Epithelial cell of esophagus (primary cell): ENCODE measurements around the gene ZSWIM8.

Experiments used
- DNase-seq: peaks from one replicate; pipeline ENCODE4 v3.0.0; 2010; ENCODE audit warnings: low read depth
- H3K4me3 ChIP-seq: 2 replicates; pipeline ENCODE4 v1.5.1; 2011; ENCODE audit warnings: mild to moderate bottlenecking, low read length, control low read depth
- CTCF ChIP-seq: IDR thresholded peaks from 2 replicates; pipeline ENCODE4 v1.5.1; 2011; ENCODE audit warnings: low read depth, mild to moderate bottlenecking, low read length, control low read depth, inconsistent platforms; ENCODE audit not compliant: insufficient read depth; ENCODE audit errors: missing control alignments

The ZSWIM8 gene

GRCh38 chr10:73810735-73811465, 25.5 kb downstream of the ZSWIM8 start:
- no peak for TF ChIP-seq CTCF
- DNase-seq, result peak; percentile 35
- H3K4me3 ChIP-seq, result peak overlapping the region; percentile 60

GRCh38 chr10:73812657-73813056, 27.3 kb downstream of the ZSWIM8 start:
- no peak for TF ChIP-seq CTCF
- H3K4me3 ChIP-seq, result no peak overlapping the region

GRCh38 chr10:73813333-73813732, 27.9 kb downstream of the ZSWIM8 start:
- no peak for TF ChIP-seq CTCF
- no peak overlapping the region for H3K4me3 ChIP-seq

More at GRCh38 chr10:73812657-73813056, 27.3 kb downstream of the ZSWIM8 start:
- DNase-seq, result no peak

GRCh38 chr10:73814276-73814895, 29.0 kb downstream of the ZSWIM8 start:
- no peak for TF ChIP-seq CTCF
- no peak for DNase-seq
- H3K4me3 ChIP-seq, result no peak overlapping the region

More at GRCh38 chr10:73813333-73813732, 27.9 kb downstream of the ZSWIM8 start:
- DNase-seq, result no peak

GRCh38 chr10:73814896-73815718, 29.7 kb downstream of the ZSWIM8 start:
- TF ChIP-seq CTCF, result peak; percentile 33
- peak; percentile 25 for DNase-seq
- H3K4me3 ChIP-seq, result no peak overlapping the region

- DNase-seq, result no peak
- no peak for TF ChIP-seq CTCF
- no peak overlapping the region for H3K4me3 ChIP-seq
Measured at GRCh38 chr10:73815719-73816030, 30.3 kb downstream of the ZSWIM8 start.
